Esophagus (tissue), 2 donors: ENCODE measurements around the gene ADARB1. TPM values are rescaled to one million over a fixed set of nuclear protein-coding genes. Genes with fewer than 3 reads are reported as not detected.

ENCODE experiments used
- H3K27ac ChIP-seq, 2 donors: one replicate each; pipeline ENCODE4 v1.5.1; 2013; ENCODE audit warnings: low read depth in 2 of 2, mild to moderate bottlenecking in 2 of 2, inconsistent platforms in 1 of 2, low read length in 1 of 2, moderate library complexity in 1 of 2
- H3K27me3 ChIP-seq, 2 donors: one replicate each; pipeline ENCODE4 v1.6.1; 2013; ENCODE audit warnings: low read length in 2 of 2, control low read depth in 1 of 2, mild to moderate bottlenecking in 1 of 2; ENCODE audit not compliant: insufficient read depth in 2 of 2, control insufficient read depth in 1 of 2
- H3K36me3 ChIP-seq, 2 donors: one replicate each; pipeline ENCODE4 v1.6.1; 2013; ENCODE audit warnings: low read length in 1 of 2; ENCODE audit not compliant: control insufficient read depth in 2 of 2, insufficient read depth in 2 of 2
- H3K4me1 ChIP-seq, 2 donors: one replicate each; pipeline ENCODE4 v1.6.1; 2013; ENCODE audit warnings: low read length in 1 of 2; ENCODE audit not compliant: control insufficient read depth in 2 of 2, insufficient read depth in 2 of 2
- H3K4me3 ChIP-seq, 2 donors: one replicate each; pipeline ENCODE4 v1.5.1; 2013; ENCODE audit warnings: low read length in 2 of 2, mild to moderate bottlenecking in 2 of 2, low read depth in 1 of 2, moderate library complexity in 1 of 2
- H3K9me3 ChIP-seq, 2 donors: one replicate each; pipeline ENCODE4 v1.6.1; 2013; ENCODE audit warnings: mild to moderate bottlenecking in 2 of 2, low read depth in 1 of 2, low read length in 1 of 2, moderate library complexity in 1 of 2; ENCODE audit not compliant: control insufficient read depth in 2 of 2, insufficient read depth in 1 of 2
- WGBS, 2 donors: extraction: QIAGEN DNeasy Blood & Tissue Kit; methylation state at CpG; one replicate each; pipeline ENCODE4 v1.1.7; 2013; 5-methylcytosine and 5-hydroxymethylcytosine counted together
- polyA plus RNA-seq, 2 donors: library from polyadenylated mRNA; stranded (reverse); fragments of 200-250 nt; gene quantifications; one replicate each; pipeline ENCODE4 v1.2.3, GENCODE V29; 2013
- donor health status: healthy with polysubstance abuse.
- donor health status: Bipolar disorder and iron deficiency.

Gene ADARB1
- polyA plus RNA-seq, 2 donors: 4.7 to 7.9 TPM

- Histone ChIP-seq H3K27me3 (no peaks in the 10 kb centered on the region), H3K36me3 (no peaks in the 10 kb centered on the region), H3K4me3 (no peak overlapping the region), H3K9me3 (no peaks in the 10 kb centered on the region), H3K4me1 (peaks cover 0 to 3% of the 10 kb centered on the region in 2 donors), H3K27ac (no peak overlapping the region)
- 70 to 79% methylated on average over 18 of the region's 18 CpGs for WGBS, 2 donors
These were observed 20.0 kb upstream of the ADARB1 start for GRCh38 chr21:45054227-45054926.

GRCh38 chr21:45054927-45055612, 19.3 kb upstream of the ADARB1 start:
- Histone ChIP-seq H3K4me1 (peaks cover 0 to 3% of the 10 kb centered on the region in 2 donors), H3K27me3 (no peaks in the 10 kb centered on the region), H3K9me3 (no peaks in the 10 kb centered on the region), H3K27ac (no peak overlapping the region), H3K36me3 (no peaks in the 10 kb centered on the region), H3K4me3 (no peak overlapping the region)
- 89 to 91% methylated on average over 37 of the region's 37 CpGs for WGBS, 2 donors

GRCh38 chr21:45055861-45056260, 18.5 kb upstream of the ADARB1 start:
- WGBS, 2 donors: 69 to 74% methylated on average over 16 of the region's 16 CpGs
- Histone ChIP-seq H3K4me1 (peaks cover 0 to 3% of the 10 kb centered on the region in 2 donors), H3K36me3 (no peaks in the 10 kb centered on the region), H3K27me3 (no peaks in the 10 kb centered on the region), H3K4me3 (no peak overlapping the region), H3K9me3 (no peaks in the 10 kb centered on the region), H3K27ac (no peak overlapping the region)

- H3K4me3 ChIP-seq: no peak overlapping the region
- no peaks in the 10 kb centered on the region for H3K27me3 ChIP-seq
- peaks cover 0 to 3% of the 10 kb centered on the region in 2 donors for H3K4me1 ChIP-seq
- 74 to 75% methylated on average over 22 of the region's 22 CpGs for WGBS, 2 donors
- no peaks in the 10 kb centered on the region for H3K9me3 ChIP-seq
- H3K36me3 ChIP-seq: no peaks in the 10 kb centered on the region
- no peak overlapping the region for H3K27ac ChIP-seq
These were observed 18.0 kb upstream of the ADARB1 start for GRCh38 chr21:45056296-45056904.

GRCh38 chr21:45056917-45057560, 17.3 kb upstream of the ADARB1 start:
- Histone ChIP-seq H3K4me3 (no peak overlapping the region), H3K27ac (no peak overlapping the region), H3K4me1 (no peaks in the 10 kb centered on the region), H3K36me3 (no peaks in the 10 kb centered on the region), H3K27me3 (no peaks in the 10 kb centered on the region), H3K9me3 (no peaks in the 10 kb centered on the region)
- WGBS, 2 donors: 86% methylated on average over 12 of the region's 12 CpGs

- 81 to 87% methylated on average over 14 of the region's 14 CpGs for WGBS, 2 donors
These were observed 16.5 kb upstream of the ADARB1 start for GRCh38 chr21:45057886-45058285.

GRCh38 chr21:45059121-45059520, 15.3 kb upstream of the ADARB1 start:
- Histone ChIP-seq H3K4me1 (no peaks in the 10 kb centered on the region), H3K9me3 (no peaks in the 10 kb centered on the region), H3K27me3 (no peaks in the 10 kb centered on the region), H3K27ac (no peak overlapping the region), H3K4me3 (no peak overlapping the region), H3K36me3 (no peaks in the 10 kb centered on the region)
- 73 to 79% methylated on average over 4 of the region's 4 CpGs for WGBS, 2 donors

More at GRCh38 chr21:45057886-45058285, 16.5 kb upstream of the ADARB1 start:
- H3K4me3 ChIP-seq: no peak overlapping the region
- no peaks in the 10 kb centered on the region for H3K36me3 ChIP-seq
- H3K27ac ChIP-seq: no peak overlapping the region
- H3K4me1 ChIP-seq: no peaks in the 10 kb centered on the region
- H3K27me3 ChIP-seq: no peaks in the 10 kb centered on the region
- no peaks in the 10 kb centered on the region for H3K9me3 ChIP-seq

GRCh38 chr21:45060089-45060488, 14.3 kb upstream of the ADARB1 start:
- 74 to 88% methylated on average over 8 of the region's 8 CpGs for WGBS, 2 donors
- no peaks in the 10 kb centered on the region for H3K36me3 ChIP-seq
- no peaks in the 10 kb centered on the region for H3K9me3 ChIP-seq
- H3K27me3 ChIP-seq: no peaks in the 10 kb centered on the region
- H3K4me1 ChIP-seq: no peaks in the 10 kb centered on the region
- H3K4me3 ChIP-seq: no peak overlapping the region
- H3K27ac ChIP-seq: no peak overlapping the region

GRCh38 chr21:45060675-45061311, 13.6 kb upstream of the ADARB1 start:
- Histone ChIP-seq H3K4me1 (no peaks in the 10 kb centered on the region), H3K9me3 (no peaks in the 10 kb centered on the region), H3K27me3 (no peaks in the 10 kb centered on the region), H3K27ac (no peak overlapping the region), H3K36me3 (no peaks in the 10 kb centered on the region), H3K4me3 (no peak overlapping the region)
- WGBS, 2 donors: 71 to 73% methylated on average over 9 of the region's 9 CpGs
